AG04449 (cell line): ENCODE results near the gene MPC1.

ENCODE experiments used
- CTCF ChIA-PET: fragments of 350-600 bp; formaldehyde crosslinking; extraction: SDS; loops from one replicate; lab custom pipeline; 2021; ENCODE audit warnings: antibody characterized with exemption; lab: Yijun Ruan, JAX
- POLR2A ChIA-PET: fragments of 400-600, 350-600 bp; formaldehyde crosslinking; extraction: SDS; loops from one replicate; lab custom pipeline; 2020; ENCODE audit warnings: antibody characterized with exemption, inconsistent platforms; lab: Yijun Ruan, JAX
- DNase-seq: peaks from one replicate; pipeline ENCODE4 v3.0.0-alpha.2; 2010; ENCODE audit warnings: low read depth, low spot score
- H3K4me3 ChIP-seq: 2 replicates; pipeline ENCODE4 v1.5.1; 2011; ENCODE audit warnings: low read depth, mild to moderate bottlenecking, control low read depth, low read length
- TF ChIP-seq, protein P1 (sequence below): IDR thresholded peaks from one replicate; pipeline ENCODE4 v1.5.1; 2011; ENCODE audit warnings: mild to moderate bottlenecking, moderate library complexity, low read length, control low read depth, inconsistent platforms; ENCODE audit not compliant: insufficient read depth; ENCODE audit errors: missing control alignments

The MPC1 gene

DNA sequence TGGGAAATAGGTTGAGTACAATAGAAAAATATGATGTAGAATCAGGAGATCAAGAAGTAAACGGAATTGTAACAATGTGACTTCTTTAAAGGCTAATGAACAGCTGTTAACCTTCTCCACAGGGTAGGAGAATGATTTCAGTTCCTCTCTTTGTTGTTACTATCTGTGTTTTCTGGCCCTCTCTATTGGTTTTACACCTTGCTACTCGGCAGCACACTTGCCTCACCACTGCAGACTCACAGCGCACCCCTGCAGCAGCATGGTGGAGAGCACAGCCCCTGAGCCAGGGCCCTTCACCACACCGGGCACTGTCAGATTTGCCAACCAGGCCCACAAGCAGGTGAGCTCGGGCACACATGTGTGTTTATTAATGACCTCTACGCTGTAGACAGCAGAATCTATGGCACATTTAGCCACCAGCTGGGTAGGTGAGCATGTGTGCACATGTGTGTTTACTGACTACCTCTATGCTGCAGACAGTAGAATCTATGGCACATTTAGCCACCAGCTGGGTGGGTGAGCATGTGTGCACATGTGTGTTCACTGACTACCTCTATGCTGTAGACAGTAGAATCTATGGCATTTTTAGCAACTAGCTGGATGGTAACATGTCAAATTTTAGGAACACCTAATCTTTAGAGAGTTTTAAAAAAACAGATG is 57.2 kb downstream of the MPC1 start:
- no peak for DNase-seq
- H3K4me3 ChIP-seq = no peak overlapping the region
- TF ChIP-seq, protein P1, sequence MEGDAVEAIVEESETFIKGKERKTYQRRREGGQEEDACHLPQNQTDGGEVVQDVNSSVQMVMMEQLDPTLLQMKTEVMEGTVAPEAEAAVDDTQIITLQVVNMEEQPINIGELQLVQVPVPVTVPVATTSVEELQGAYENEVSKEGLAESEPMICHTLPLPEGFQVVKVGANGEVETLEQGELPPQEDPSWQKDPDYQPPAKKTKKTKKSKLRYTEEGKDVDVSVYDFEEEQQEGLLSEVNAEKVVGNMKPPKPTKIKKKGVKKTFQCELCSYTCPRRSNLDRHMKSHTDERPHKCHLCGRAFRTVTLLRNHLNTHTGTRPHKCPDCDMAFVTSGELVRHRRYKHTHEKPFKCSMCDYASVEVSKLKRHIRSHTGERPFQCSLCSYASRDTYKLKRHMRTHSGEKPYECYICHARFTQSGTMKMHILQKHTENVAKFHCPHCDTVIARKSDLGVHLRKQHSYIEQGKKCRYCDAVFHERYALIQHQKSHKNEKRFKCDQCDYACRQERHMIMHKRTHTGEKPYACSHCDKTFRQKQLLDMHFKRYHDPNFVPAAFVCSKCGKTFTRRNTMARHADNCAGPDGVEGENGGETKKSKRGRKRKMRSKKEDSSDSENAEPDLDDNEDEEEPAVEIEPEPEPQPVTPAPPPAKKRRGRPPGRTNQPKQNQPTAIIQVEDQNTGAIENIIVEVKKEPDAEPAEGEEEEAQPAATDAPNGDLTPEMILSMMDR = no peak
- ChIA-PET CTCF (interaction anchor here (1.1 to 3.2 kb wide), 4 partner anchors 12 to 75 kb away, joined by 3 to 17 read pairs (median 5); no protein-coding TSS in a partner anchor), POLR2A (no interaction called here)

DNA sequence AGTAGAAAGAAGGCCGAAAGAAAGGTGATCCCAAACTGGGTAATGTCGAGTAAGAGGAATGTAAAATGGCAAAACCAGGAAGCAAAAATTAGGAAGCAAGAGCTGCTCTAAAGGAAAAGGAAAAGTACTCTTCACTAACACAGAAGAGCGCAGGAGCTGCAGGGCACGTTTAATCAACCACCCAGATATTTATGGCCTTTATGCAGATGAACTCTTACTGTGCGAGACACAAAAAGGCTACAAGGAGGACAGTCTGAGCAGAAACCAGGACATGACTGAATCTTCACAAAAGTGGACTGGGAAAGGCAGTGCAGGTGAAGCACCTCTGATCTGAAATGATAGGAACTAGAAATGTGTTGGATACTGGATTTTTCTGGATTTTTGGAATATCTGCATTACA is 59.3 kb downstream of the MPC1 start:
- ChIA-PET POLR2A (no interaction called here), CTCF (interaction anchor here (3.0 kb wide), 1 partner anchor 10 kb away, joined by 18 read pairs; no protein-coding TSS in a partner anchor)
- no peak for DNase-seq
- no peak overlapping the region for H3K4me3 ChIP-seq
- TF ChIP-seq, protein P1 = no peak

- CTCF ChIA-PET = no interaction called here
- DNase-seq = no peak
- TF ChIP-seq, protein P1 = no peak
- no peak overlapping the region for H3K4me3 ChIP-seq
- POLR2A ChIA-PET = no interaction called here
These were observed 63.8 kb downstream of the MPC1 start for GRCh38 chr6:166318649-166319600.

GRCh38 chr6:166318227-166318626 is 64.5 kb downstream of the MPC1 start:
- DNase-seq = no peak
- ChIA-PET CTCF (no interaction called here), POLR2A (no interaction called here)
- no peak overlapping the region for H3K4me3 ChIP-seq
- TF ChIP-seq, protein P1 = no peak

GRCh38 chr6:166317261-166318212 is 65.2 kb downstream of the MPC1 start:
- ChIA-PET CTCF (no interaction called here), POLR2A (no interaction called here)
- no peak for DNase-seq
- H3K4me3 ChIP-seq = no peak overlapping the region
- TF ChIP-seq, protein P1 = no peak
